Measurements from ENCODE around the gene RPL38. TPM values are rescaled to one million over a fixed set of nuclear protein-coding genes. Genes with fewer than 3 reads are reported as not detected.
A peak's percentile ranks its signal among the peaks of the same experiment; 100 is the strongest.

The RPL38 gene
- total and polyA plus RNA-seq, 2 experiments from 2014 or later, result 286 to 5,312 TPM

DNA sequence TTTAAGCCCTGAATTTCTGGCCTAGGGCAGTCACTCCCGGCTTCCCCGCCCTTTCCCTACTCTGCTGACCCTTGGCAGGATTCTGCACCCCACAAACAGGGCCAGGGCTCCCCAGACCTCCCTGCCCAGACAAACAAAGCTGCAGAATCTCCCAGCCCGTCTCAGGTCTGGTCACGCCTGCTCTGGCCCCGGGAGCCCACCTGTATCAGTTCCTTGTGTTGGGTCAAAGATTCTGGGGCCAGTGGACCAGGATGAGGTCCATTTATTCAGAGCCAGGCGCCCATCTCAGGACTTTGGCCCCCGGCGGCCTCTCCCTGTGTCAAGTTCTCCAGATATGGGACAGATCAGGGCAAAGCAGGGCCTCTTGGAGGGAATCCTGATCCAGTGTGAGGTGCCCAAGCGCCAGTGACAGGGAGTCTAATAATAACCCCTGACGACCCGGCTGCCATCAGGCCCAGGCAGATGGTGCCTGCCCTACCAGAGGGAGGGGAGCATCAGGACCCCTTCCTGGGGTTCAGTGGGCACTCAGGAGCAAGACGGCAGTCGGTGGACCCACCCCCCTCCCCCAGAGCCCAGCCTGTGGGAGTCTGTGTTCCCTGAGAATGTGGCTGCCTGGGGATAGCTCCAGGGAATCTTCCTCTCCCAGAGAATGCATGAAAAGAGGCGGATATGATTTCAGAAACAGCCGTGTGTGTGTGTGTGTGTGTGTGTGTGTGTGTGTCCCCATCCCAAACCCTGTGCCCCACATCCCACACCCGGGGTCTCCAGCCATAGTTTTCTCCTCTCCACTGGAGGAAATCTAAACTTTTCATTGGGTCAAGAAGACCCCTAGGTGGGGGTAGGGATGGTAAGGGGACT, 11.2 kb downstream of the RPL38 start:
- Histone ChIP-seq H3K27ac (ENCODE audit: low read depth) (no peak overlapping the region), H3K4me3 (peak overlapping the region; percentile 76; the same call in 1 of the 2 replicates), H3K4me2 (peak overlapping the region; percentile 96; the same call in 1 of the 2 replicates)

More for the DNA sequence above, 11.2 kb downstream of the RPL38 start:
- Mint-ChIP-seq H3K27me3 (ENCODE audit: insufficient read depth, low read depth, poor library complexity) (peaks cover 60% of the 10 kb centered on the region), H3K27ac (no peak overlapping the region), H3K4me1 (peaks cover 36% of the 10 kb centered on the region), H3K36me3 (ENCODE audit: low read depth) (peaks cover 10% of the 10 kb centered on the region; the same call in 2 of the 3 replicates), H3K9me3 (no peaks in the 10 kb centered on the region; the same call in 2 of the 3 replicates), H3K4me3 (peak overlapping the region; percentile 79)
- Histone ChIP-seq H3K9me2 (ENCODE audit: insufficient read depth) (no peaks in the 10 kb centered on the region), H3K36me3 (ENCODE audit: insufficient read depth) (peaks cover under 1% of the 10 kb centered on the region; the same call in 1 of the 2 replicates), H3K27me3 (ENCODE audit: insufficient read depth) (peaks cover 26% of the 10 kb centered on the region), H4K20me1 (replicated peaks; ENCODE audit: insufficient read depth) (no peaks in the 10 kb centered on the region), H3F3A (replicated peaks; ENCODE audit: low read depth) (peaks cover 16% of the 10 kb centered on the region), H3K4me1 (ENCODE audit: insufficient read depth) (peaks cover 15% of the 10 kb centered on the region), H3K79me2 (replicated peaks; ENCODE audit: insufficient read depth) (no peaks in the 10 kb centered on the region), H2AFZ (no peak overlapping the region)
- ATAC-seq (no peak), DNase-seq (ENCODE audit: low spot score) (no peak)
- TF ChIP-seq CREB1 (CRISPR knock-in tag; IDR thresholded peaks at IDR 0.05; ENCODE audit: low read depth) (no peak), EZH2phosphoT487 (IDR thresholded peaks at IDR 0.05; ENCODE audit: unreplicated experiment) (no peak), POLR2AphosphoS5 (IDR thresholded peaks at IDR 0.05; ENCODE audit: low read depth) (no peak), NANOG (IDR thresholded peaks at IDR 0.05; ENCODE audit: borderline replicate concordance) (no peak), ZNF331 (CRISPR knock-in tag; IDR thresholded peaks at IDR 0.05; ENCODE audit: low read depth) (no peak), JUNB (IDR thresholded peaks at IDR 0.05; ENCODE audit: unreplicated experiment) (no peak), ZNF114 (CRISPR knock-in tag; IDR thresholded peaks at IDR 0.05) (no peak), STAT1 (IDR thresholded peaks at IDR 0.05; ENCODE audit: unreplicated experiment) (no peak), EZH2 (IDR thresholded peaks at IDR 0.05; ENCODE audit: low read depth, unreplicated experiment) (no peak)
- TF ChIP-seq, protein P1, sequence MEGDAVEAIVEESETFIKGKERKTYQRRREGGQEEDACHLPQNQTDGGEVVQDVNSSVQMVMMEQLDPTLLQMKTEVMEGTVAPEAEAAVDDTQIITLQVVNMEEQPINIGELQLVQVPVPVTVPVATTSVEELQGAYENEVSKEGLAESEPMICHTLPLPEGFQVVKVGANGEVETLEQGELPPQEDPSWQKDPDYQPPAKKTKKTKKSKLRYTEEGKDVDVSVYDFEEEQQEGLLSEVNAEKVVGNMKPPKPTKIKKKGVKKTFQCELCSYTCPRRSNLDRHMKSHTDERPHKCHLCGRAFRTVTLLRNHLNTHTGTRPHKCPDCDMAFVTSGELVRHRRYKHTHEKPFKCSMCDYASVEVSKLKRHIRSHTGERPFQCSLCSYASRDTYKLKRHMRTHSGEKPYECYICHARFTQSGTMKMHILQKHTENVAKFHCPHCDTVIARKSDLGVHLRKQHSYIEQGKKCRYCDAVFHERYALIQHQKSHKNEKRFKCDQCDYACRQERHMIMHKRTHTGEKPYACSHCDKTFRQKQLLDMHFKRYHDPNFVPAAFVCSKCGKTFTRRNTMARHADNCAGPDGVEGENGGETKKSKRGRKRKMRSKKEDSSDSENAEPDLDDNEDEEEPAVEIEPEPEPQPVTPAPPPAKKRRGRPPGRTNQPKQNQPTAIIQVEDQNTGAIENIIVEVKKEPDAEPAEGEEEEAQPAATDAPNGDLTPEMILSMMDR (conservative IDR thresholded peaks at IDR 0.05; ENCODE audit: low read depth in 2 of 2), result no peak
- TF ChIP-seq, protein P2, sequence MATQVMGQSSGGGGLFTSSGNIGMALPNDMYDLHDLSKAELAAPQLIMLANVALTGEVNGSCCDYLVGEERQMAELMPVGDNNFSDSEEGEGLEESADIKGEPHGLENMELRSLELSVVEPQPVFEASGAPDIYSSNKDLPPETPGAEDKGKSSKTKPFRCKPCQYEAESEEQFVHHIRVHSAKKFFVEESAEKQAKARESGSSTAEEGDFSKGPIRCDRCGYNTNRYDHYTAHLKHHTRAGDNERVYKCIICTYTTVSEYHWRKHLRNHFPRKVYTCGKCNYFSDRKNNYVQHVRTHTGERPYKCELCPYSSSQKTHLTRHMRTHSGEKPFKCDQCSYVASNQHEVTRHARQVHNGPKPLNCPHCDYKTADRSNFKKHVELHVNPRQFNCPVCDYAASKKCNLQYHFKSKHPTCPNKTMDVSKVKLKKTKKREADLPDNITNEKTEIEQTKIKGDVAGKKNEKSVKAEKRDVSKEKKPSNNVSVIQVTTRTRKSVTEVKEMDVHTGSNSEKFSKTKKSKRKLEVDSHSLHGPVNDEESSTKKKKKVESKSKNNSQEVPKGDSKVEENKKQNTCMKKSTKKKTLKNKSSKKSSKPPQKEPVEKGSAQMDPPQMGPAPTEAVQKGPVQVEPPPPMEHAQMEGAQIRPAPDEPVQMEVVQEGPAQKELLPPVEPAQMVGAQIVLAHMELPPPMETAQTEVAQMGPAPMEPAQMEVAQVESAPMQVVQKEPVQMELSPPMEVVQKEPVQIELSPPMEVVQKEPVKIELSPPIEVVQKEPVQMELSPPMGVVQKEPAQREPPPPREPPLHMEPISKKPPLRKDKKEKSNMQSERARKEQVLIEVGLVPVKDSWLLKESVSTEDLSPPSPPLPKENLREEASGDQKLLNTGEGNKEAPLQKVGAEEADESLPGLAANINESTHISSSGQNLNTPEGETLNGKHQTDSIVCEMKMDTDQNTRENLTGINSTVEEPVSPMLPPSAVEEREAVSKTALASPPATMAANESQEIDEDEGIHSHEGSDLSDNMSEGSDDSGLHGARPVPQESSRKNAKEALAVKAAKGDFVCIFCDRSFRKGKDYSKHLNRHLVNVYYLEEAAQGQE (IDR thresholded peaks at IDR 0.05; ENCODE audit: unreplicated experiment), result no peak
- TF ChIP-seq, protein P3, sequence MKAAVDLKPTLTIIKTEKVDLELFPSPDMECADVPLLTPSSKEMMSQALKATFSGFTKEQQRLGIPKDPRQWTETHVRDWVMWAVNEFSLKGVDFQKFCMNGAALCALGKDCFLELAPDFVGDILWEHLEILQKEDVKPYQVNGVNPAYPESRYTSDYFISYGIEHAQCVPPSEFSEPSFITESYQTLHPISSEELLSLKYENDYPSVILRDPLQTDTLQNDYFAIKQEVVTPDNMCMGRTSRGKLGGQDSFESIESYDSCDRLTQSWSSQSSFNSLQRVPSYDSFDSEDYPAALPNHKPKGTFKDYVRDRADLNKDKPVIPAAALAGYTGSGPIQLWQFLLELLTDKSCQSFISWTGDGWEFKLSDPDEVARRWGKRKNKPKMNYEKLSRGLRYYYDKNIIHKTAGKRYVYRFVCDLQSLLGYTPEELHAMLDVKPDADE (IDR thresholded peaks at IDR 0.05), result no peak
- TF ChIP-seq, protein P4, sequence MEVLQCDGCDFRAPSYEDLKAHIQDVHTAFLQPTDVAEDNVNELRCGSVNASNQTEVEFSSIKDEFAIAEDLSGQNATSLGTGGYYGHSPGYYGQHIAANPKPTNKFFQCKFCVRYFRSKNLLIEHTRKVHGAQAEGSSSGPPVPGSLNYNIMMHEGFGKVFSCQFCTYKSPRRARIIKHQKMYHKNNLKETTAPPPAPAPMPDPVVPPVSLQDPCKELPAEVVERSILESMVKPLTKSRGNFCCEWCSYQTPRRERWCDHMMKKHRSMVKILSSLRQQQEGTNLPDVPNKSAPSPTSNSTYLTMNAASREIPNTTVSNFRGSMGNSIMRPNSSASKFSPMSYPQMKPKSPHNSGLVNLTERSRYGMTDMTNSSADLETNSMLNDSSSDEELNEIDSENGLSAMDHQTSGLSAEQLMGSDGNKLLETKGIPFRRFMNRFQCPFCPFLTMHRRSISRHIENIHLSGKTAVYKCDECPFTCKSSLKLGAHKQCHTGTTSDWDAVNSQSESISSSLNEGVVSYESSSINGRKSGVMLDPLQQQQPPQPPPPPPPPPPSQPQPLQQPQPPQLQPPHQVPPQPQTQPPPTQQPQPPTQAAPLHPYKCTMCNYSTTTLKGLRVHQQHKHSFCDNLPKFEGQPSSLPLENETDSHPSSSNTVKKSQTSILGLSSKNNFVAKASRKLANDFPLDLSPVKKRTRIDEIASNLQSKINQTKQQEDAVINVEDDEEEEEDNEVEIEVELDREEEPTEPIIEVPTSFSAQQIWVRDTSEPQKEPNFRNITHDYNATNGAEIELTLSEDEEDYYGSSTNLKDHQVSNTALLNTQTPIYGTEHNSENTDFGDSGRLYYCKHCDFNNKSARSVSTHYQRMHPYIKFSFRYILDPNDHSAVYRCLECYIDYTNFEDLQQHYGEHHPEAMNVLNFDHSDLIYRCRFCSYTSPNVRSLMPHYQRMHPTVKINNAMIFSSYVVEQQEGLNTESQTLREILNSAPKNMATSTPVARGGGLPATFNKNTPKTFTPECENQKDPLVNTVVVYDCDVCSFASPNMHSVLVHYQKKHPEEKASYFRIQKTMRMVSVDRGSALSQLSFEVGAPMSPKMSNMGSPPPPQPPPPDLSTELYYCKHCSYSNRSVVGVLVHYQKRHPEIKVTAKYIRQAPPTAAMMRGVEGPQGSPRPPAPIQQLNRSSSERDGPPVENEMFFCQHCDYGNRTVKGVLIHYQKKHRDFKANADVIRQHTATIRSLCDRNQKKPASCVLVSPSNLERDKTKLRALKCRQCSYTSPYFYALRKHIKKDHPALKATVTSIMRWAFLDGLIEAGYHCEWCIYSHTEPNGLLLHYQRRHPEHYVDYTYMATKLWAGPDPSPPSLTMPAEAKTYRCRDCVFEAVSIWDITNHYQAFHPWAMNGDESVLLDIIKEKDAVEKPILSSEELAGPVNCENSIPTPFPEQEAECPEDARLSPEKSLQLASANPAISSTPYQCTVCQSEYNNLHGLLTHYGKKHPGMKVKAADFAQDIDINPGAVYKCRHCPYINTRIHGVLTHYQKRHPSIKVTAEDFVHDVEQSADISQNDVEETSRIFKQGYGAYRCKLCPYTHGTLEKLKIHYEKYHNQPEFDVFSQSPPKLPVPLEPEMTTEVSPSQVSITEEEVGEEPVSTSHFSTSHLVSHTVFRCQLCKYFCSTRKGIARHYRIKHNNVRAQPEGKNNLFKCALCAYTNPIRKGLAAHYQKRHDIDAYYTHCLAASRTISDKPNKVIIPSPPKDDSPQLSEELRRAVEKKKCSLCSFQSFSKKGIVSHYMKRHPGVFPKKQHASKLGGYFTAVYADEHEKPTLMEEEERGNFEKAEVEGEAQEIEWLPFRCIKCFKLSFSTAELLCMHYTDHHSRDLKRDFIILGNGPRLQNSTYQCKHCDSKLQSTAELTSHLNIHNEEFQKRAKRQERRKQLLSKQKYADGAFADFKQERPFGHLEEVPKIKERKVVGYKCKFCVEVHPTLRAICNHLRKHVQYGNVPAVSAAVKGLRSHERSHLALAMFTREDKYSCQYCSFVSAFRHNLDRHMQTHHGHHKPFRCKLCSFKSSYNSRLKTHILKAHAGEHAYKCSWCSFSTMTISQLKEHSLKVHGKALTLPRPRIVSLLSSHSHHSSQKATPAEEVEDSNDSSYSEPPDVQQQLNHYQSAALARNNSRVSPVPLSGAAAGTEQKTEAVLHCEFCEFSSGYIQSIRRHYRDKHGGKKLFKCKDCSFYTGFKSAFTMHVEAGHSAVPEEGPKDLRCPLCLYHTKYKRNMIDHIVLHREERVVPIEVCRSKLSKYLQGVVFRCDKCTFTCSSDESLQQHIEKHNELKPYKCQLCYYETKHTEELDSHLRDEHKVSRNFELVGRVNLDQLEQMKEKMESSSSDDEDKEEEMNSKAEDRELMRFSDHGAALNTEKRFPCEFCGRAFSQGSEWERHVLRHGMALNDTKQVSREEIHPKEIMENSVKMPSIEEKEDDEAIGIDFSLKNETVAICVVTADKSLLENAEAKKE (CRISPR knock-in tag; IDR thresholded peaks at IDR 0.05), result no peak

Data from GM23338 (cell line).